Measurements from ENCODE around the gene ZNF518A. TPM values are rescaled to one million over a fixed set of nuclear protein-coding genes. Genes with fewer than 3 reads are reported as not detected.

ZNF518A gene
- total RNA-seq, 2 donors from 2014 or later, result 43.3 to 45.7 TPM

GRCh38 chr10:96165726-96166125 lies 35.6 kb downstream of the ZNF518A start:
- no peak overlapping the region for H3K4me3 Mint-ChIP-seq
- Histone ChIP-seq H3K4me3 (ENCODE audit: low read length) (no peak overlapping the region), H3K9ac (ENCODE audit: extremely low read depth, low read length, poor library complexity, severe bottlenecking) (no peak overlapping the region), H3K36me3 (ENCODE audit: control insufficient read depth, insufficient read depth, low read length) (peaks cover 24% of the 10 kb centered on the region), H3K27me3 (ENCODE audit: control insufficient read depth, insufficient read depth, low read length, poor library complexity, severe bottlenecking) (no peaks in the 10 kb centered on the region), H3K27ac (ENCODE audit: low read depth, low read length) (no peak overlapping the region), H3K9me3 (ENCODE audit: control insufficient read depth, low read length) (peaks cover 16% of the 10 kb centered on the region), H3K4me1 (ENCODE audit: control insufficient read depth, insufficient read depth, low read length) (no peaks in the 10 kb centered on the region)
- peaks cover 16% of the 10 kb centered on the region for H3K9me3 Mint-ChIP-seq
- TF ChIP-seq CTCF (conservative IDR thresholded peaks at IDR 0.05), result no peak
- WGBS, 2 experiments (ENCODE audit: insufficient coverage in 1 of 2, insufficient read length in 1 of 2), result 92 to 93% methylated on average over 4 to 6 of the region's 6 CpGs
- peaks cover 36% of the 10 kb centered on the region for H3K36me3 Mint-ChIP-seq (ENCODE audit: low read depth)
- H3K4me1 Mint-ChIP-seq, result peaks cover 11% of the 10 kb centered on the region
- DNase-seq, result no peak
- H3K27me3 Mint-ChIP-seq (ENCODE audit: insufficient read depth), result no peaks in the 10 kb centered on the region
- peak overlapping the region; percentile 66 for H3K27ac Mint-ChIP-seq

GRCh38 chr10:96168546-96168945 lies 38.4 kb downstream of the ZNF518A start:
- Mint-ChIP-seq H3K4me1 (peaks cover 11% of the 10 kb centered on the region), H3K4me3 (no peak overlapping the region), H3K27me3 (ENCODE audit: insufficient read depth) (no peaks in the 10 kb centered on the region), H3K9me3 (peaks cover 16% of the 10 kb centered on the region), H3K36me3 (ENCODE audit: low read depth) (peaks cover 25% of the 10 kb centered on the region), H3K27ac (no peak overlapping the region)
- no peak for DNase-seq
- Histone ChIP-seq H3K4me1 (ENCODE audit: control insufficient read depth, insufficient read depth, low read length) (no peaks in the 10 kb centered on the region), H3K36me3 (ENCODE audit: control insufficient read depth, insufficient read depth, low read length) (no peaks in the 10 kb centered on the region), H3K4me3 (ENCODE audit: low read length) (no peak overlapping the region), H3K9me3 (ENCODE audit: control insufficient read depth, low read length) (peaks cover 25% of the 10 kb centered on the region), H3K27me3 (ENCODE audit: control insufficient read depth, insufficient read depth, low read length, poor library complexity, severe bottlenecking) (no peaks in the 10 kb centered on the region), H3K9ac (ENCODE audit: extremely low read depth, low read length, poor library complexity, severe bottlenecking) (no peak overlapping the region), H3K27ac (ENCODE audit: low read depth, low read length) (no peak overlapping the region)
- no peak for TF ChIP-seq CTCF (conservative IDR thresholded peaks at IDR 0.05)
- 57 to 96% methylated on average over 1 of the region's 1 CpG for WGBS, 2 experiments (ENCODE audit: insufficient coverage in 1 of 2, insufficient read length in 1 of 2)

GRCh38 chr10:96170230-96170629 lies 40.1 kb downstream of the ZNF518A start:
- no peak for TF ChIP-seq CTCF (conservative IDR thresholded peaks at IDR 0.05)
- H3K9ac ChIP-seq (ENCODE audit: extremely low read depth, low read length, poor library complexity, severe bottlenecking), result no peak overlapping the region
- H3K4me3 ChIP-seq (ENCODE audit: low read length), result no peak overlapping the region
- no peaks in the 10 kb centered on the region for H3K27me3 ChIP-seq (ENCODE audit: control insufficient read depth, insufficient read depth, low read length, poor library complexity, severe bottlenecking)
- Mint-ChIP-seq H3K9me3 (peaks cover 22% of the 10 kb centered on the region), H3K27me3 (ENCODE audit: insufficient read depth) (no peaks in the 10 kb centered on the region), H3K27ac (peak overlapping the region; percentile 3), H3K36me3 (ENCODE audit: low read depth) (peaks cover 25% of the 10 kb centered on the region), H3K4me1 (peaks cover 11% of the 10 kb centered on the region), H3K4me3 (no peak overlapping the region)
- peaks cover 27% of the 10 kb centered on the region for H3K9me3 ChIP-seq (ENCODE audit: control insufficient read depth, low read length)
- H3K27ac ChIP-seq (ENCODE audit: low read depth, low read length), result no peak overlapping the region
- H3K36me3 ChIP-seq (ENCODE audit: control insufficient read depth, insufficient read depth, low read length), result no peaks in the 10 kb centered on the region
- DNase-seq, result no peak
- no peaks in the 10 kb centered on the region for H3K4me1 ChIP-seq (ENCODE audit: control insufficient read depth, insufficient read depth, low read length)

Data from endodermal cell (in vitro differentiated cells).